ENCODE data around the gene VPS13D. TPM values are rescaled to one million over a fixed set of nuclear protein-coding genes. Genes with fewer than 3 reads are reported as not detected.

VPS13D gene
- total RNA-seq, 1 experiment from 2014 or later: 33.1 TPM

- no peak for DNase-seq (ENCODE audit: low read depth, low spot score)
- Histone ChIP-seq H3K36me3 (ENCODE audit: control insufficient read depth, insufficient read depth, low read length) (peaks cover 18% of the 10 kb centered on the region), H3K27ac (ENCODE audit: low read length) (no peak overlapping the region), H3K4me1 (ENCODE audit: control insufficient read depth, insufficient read depth, low read length) (no peaks in the 10 kb centered on the region), H3K27me3 (ENCODE audit: control insufficient read depth, insufficient read depth, low read length) (no peaks in the 10 kb centered on the region), H3K9me3 (ENCODE audit: control insufficient read depth, insufficient read depth, low read depth, low read length) (no peaks in the 10 kb centered on the region), H3K4me3 (ENCODE audit: low read depth in 2 of 2, low read length in 2 of 2) (no peak overlapping the region)
- in situ Hi-C loops (cut with HindIII; ENCODE audit: low pct_unique_long_range_greater_than_20kb, low sequenced_read_pairs) (no loop called here), intact Hi-C loops (cut with micrococcal nuclease; ENCODE audit: unreplicated experiment) (no loop called here)
- TF ChIP-seq POLR2AphosphoS5 (IDR thresholded peaks at IDR 0.05; ENCODE audit: low read depth, low read length): no peak
- no peak for TF ChIP-seq REST (IDR thresholded peaks at IDR 0.05; ENCODE audit: insufficient read depth in 1 of 2, low read depth in 2 of 2, low read length in 1 of 2)
- no peak for TF ChIP-seq CTCF (IDR thresholded peaks at IDR 0.05)
- no peak for TF ChIP-seq TCF7L2 (IDR thresholded peaks at IDR 0.05; ENCODE audit: low read depth, low read length)
- TF ChIP-seq SIN3A (IDR thresholded peaks at IDR 0.05; ENCODE audit: borderline replicate concordance, insufficient read depth, low read depth, low read length): no peak
- ChIA-PET CTCF (no interaction called here), POLR2A (no interaction called here)
- BruUV-seq (replicated peaks): no TSS peak
- ATAC-seq: no peak
Measured at GRCh38 chr1:12345350-12346217, 115.8 kb downstream of the VPS13D start.

- no TSS peak for BruUV-seq (replicated peaks)
- Histone ChIP-seq H3K27me3 (ENCODE audit: control insufficient read depth, insufficient read depth, low read length) (no peaks in the 10 kb centered on the region), H3K4me1 (ENCODE audit: control insufficient read depth, insufficient read depth, low read length) (no peaks in the 10 kb centered on the region), H3K36me3 (ENCODE audit: control insufficient read depth, insufficient read depth, low read length) (peaks cover 18% of the 10 kb centered on the region), H3K4me3 (ENCODE audit: low read depth in 2 of 2, low read length in 2 of 2) (no peak overlapping the region), H3K9me3 (ENCODE audit: control insufficient read depth, insufficient read depth, low read depth, low read length) (no peaks in the 10 kb centered on the region), H3K27ac (ENCODE audit: low read length) (no peak overlapping the region)
- TF ChIP-seq POLR2AphosphoS5 (IDR thresholded peaks at IDR 0.05; ENCODE audit: low read depth, low read length) (no peak), REST (IDR thresholded peaks at IDR 0.05; ENCODE audit: insufficient read depth in 1 of 2, low read depth in 2 of 2, low read length in 1 of 2) (no peak), CTCF (IDR thresholded peaks at IDR 0.05) (no peak), TCF7L2 (IDR thresholded peaks at IDR 0.05; ENCODE audit: low read depth, low read length) (no peak), SIN3A (IDR thresholded peaks at IDR 0.05; ENCODE audit: borderline replicate concordance, insufficient read depth, low read depth, low read length) (no peak)
- intact Hi-C loops (cut with micrococcal nuclease; ENCODE audit: unreplicated experiment) (no loop called here), in situ Hi-C loops (cut with HindIII; ENCODE audit: low pct_unique_long_range_greater_than_20kb, low sequenced_read_pairs) (no loop called here)
- ATAC-seq (no peak), DNase-seq (ENCODE audit: low read depth, low spot score) (no peak)
- POLR2A ChIA-PET: no interaction called here
- CTCF ChIA-PET: no interaction called here
Measured at GRCh38 chr1:12346483-12347151, 116.8 kb downstream of the VPS13D start.

Measured in Panc1 (cell line).